AML-193 (cell line): Measurements from ENCODE around the gene HIF3A.
"Not testable (repeated sequence)": the region's sequence is repeated elsewhere in the genome, so short reads cannot be mapped to it uniquely, and the experiment has no call there.

Experiments used
- DNase-seq, 2 experiments: peaks; one replicate each; lab custom pipeline; 2025; lab: John Stamatoyannopoulos, UW

HIF3A gene

DNA sequence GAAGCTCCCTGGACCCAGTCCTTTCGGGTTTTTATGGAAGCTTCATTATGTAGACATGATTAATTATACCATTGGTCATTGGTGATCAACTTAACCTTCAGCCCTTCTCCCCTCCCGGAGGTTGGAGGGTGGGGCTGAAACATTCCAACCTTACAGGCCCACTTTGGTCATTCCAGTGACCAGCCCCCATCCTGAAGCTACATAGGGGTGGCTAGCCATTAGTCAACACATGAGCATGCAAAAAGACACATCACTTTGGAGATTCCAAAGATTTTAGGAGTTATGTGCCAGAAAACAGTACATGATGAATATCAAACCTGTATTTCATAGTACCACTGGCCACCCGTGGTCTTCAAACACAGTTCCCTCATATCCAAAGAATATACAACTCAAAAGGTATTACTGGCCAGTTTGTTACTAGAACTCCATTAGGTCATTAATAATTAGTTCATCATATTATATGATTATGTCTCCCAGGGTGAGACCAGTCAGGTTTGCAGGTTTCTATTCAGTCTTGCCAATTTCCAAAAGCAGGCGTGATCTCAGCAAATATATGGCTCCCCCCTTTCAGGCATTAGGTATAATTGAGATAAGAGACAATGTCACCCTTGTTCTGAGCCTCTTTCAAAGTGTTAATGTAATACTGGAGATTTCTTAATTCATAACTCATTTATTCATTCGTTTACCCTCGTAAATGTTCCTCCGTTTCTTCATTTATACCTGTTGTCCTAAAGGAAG lies 61.2 kb downstream of the HIF3A start:
- DNase-seq: no peak

DNA sequence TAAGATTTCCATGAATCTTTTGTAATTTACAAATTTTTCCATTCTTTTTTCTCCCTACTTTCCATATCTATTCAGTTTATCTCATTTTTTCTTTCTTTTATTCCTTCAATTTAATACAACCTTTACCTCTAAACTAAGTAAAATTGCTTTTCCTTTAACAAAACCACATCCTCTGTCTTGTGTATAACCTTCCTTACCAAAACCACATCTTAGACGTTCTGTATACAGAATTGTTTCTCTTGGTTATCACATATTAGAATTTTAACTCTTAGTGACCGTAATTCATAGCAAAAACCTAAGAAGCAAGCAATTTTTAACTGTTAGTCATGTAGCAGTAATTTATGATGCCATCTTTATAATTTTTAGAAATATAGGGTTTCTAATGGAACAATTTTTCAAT lies 65.1 kb downstream of the HIF3A start:
- DNase-seq: no peak

DNA sequence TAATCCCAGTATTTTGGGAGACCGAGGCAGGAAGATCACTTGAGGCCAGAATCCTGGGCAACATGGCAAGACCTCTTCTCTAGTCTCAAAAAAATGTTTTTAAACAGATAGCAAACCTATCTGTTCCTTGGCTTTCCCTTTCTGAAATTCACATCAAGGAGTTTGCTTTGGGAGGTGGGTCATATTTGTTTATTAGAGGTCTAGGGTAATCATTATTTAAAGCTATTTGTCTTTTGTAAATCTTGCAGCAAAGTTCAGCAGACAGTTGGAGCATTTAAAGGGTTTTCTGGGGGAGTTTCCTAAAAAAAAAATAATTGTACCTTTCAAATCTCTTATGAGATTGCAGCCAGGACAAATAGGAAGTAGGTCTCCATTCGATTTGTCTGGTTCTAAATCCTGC lies 67.5 kb downstream of the HIF3A start:
- DNase-seq: no peak

DNA sequence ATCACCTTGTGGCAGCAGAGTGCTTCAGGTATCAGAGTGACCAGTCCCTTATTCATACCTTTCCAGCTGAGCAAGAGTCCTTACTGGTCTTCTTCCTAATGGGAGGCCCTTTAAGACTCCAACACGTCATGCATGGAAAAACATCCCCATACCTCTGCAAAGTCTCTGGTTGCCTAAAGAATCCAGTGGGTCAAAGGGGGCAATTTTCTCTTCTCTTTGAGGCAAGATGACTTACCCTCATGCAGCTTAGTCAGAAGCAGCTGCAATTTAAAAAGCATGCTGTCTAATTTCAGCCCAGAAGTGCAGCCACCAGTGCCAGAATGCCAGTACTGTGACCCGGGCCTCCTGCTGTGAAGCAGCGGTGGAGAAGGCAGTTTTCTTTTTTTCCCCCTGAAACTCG lies 68.7 kb downstream of the HIF3A start:
- no peak for DNase-seq

DNA sequence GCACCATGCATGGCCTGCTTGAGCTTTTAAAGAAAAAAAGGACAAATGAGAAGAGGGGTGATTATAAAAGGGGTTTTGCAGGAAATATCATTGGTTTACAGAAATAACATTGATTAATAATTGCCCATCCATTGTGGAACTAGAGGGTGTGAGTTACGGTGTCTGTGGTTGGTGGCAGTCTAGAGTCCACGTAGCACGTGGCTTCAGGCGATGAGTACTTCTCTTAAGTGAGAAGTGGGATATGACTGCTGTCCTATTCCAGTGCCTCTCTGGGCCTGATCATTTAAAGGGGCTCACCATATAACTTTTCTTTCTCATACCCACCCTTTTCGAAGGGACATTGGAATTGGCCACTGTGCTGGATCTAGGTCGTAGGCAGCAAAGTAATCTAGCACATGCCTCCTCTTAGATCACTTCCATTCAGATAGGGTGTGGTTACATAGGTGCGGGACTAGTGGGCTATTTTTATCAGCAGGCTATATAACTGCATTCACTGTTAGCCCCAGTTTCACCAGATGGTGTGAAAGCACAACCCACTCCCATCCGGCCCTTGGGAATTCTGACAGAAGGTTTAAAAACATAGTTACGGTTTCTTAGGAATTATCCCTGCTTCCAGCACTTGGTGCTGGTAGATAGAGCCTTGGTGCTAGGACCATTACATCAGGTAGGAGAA lies 69.9 kb downstream of the HIF3A start:
- DNase-seq: no peak

DNA sequence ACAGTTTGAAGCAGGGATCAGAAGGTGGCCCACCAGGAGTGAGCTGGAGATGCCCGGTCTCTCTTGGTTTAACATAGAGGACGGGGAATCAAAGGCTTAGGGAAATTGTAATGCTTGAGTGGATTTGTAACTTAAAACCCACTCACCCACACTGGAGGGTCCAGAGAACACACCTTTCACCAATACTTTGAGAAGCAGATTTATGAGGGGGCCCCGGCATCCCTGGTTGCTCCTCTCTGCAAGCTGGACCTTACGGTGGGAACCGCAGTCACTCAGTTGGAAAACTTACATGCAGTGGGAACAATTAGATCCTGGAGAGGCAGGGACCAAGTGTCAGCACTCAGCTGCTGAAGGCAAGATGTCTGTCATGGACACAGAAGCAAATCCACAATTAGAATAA lies 70.6 kb downstream of the HIF3A start:
- DNase-seq: no peak

DNA sequence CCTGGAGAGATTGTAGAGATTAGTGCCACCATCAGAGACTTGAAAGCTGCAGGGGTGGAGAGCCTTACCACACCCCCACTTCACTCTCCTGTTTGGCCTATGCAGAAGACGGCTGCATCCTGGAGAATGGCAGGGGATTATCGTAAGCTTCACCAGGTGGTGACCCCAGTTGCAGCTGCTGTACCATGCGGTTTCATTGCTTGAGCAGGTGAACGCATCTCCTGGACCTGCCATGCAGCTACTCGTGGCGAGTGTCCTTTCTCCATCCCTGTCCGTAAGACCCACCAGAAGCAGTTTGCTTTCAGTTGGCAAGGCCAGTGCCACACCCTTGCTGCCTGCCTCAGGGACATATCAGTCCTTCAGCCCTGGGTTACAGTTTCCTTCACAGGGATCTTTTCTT lies 71.3 kb downstream of the HIF3A start:
- no peak for DNase-seq

DNA sequence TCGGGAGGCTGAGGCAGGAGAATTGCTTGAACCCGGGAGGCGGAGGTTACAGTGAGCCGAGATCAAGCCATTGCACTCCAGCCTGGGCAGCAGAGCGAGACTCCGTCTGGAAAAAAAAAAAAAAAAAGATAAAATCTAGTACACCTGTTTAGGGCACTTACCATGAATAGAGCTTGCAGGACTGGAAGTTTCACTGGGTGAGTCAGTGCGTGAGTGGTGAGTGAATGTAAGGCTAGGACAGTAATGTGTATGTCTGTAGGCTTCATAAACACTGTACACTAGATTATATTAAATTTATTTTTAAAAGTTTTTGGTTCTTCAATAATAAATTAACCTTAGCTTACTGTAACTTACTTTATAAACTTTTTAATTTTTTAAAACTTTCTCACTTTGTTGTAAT lies 73.0 kb downstream of the HIF3A start:
- no peak for DNase-seq

DNA sequence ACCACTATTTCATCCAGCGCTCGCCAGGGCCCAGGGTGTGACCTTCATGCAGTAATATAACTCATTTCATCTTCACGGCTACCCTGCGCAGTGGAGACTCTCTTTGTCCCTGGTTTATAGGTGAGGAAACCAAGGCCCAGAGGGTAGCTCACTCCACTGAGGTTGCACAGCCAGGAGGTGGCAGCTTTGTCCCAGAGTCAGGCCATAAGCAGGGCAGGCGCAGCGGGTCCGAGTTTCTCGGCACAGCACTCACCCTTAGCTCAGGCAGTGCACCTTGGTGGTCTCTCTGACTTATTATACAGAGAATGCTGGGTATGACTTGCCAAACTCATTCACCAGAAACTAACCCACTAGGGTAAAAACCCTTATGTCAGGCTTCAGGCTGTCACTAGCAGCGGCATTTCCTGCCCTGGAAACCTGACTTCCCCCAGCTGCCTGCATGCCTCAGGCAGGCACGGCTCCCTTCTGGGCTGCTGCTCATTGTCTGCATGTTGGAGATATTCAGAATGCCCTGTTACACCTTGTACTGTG lies 74.6 kb downstream of the HIF3A start:
- no peak for DNase-seq

DNA sequence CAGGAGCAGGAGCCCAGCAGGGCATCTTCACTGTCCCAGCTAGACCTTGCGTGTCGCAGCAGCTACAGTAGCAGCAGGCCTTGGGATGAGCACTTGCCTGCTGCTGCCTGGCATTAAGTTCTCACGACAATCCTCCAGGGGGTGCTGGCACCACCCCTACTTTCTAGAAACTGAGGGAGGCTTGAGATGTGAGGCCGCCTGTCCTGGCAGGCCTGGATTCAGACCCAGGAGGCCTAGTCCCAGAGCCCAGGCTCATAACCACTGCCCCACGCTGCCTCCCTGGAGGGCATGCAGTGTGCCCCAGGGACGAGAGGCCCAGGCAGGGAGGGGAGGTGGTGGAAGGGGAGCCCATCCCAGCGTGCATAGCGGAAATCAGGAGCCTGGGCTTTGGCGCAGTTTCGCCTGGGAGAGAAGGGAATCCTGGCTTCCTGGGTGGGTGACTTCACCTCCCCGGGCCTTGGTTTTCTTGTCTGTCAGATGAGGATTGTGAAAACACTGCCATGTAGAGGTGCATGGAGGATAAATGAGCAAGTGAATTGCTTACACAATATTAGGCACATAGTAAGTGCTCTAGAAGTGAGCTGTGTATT lies 76.2 kb downstream of the HIF3A start:
- DNase-seq: no peak

DNA sequence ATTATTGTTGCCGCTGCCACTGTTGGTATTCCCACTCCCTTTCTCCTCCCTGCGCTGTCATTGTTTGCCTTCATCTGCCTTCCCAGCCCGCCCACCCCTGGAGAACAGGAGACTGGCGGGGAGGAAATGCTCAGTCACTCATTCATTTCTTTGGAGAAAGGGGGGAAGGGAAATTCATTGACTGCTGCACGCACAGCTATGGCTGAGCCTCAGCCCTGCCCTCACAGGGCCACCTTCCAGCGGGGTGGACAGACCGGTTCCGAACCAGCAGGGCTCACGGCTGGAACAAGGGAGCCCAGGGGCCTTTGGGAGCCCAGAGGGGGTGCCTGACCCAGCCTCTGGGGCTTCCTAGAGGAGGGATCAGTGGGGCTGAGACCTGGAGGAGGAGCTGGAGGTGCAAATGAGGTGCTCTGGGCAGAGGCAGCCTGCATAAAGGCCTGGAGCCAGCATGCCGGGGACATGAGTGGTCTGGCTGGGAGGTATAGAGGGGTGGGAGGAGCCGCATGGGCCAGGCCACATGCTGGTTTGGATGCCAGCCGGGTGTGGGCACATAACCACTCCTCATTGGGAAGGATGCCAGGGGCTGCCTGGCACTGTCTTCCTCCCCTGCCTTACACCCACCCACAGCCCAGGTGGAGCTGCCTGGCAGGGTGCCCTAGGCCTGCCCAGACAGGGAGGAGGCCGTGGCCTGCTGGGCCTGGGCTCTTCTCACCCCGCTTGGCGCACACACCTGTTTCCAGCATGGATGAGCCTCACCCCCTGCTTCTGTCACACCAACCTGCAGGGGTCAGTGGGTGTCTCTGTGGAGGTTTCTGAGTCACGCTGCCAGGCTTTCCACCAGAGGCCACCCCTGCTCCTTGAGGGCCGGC lies 76.9 kb downstream of the HIF3A start:
- no peak for DNase-seq

DNA sequence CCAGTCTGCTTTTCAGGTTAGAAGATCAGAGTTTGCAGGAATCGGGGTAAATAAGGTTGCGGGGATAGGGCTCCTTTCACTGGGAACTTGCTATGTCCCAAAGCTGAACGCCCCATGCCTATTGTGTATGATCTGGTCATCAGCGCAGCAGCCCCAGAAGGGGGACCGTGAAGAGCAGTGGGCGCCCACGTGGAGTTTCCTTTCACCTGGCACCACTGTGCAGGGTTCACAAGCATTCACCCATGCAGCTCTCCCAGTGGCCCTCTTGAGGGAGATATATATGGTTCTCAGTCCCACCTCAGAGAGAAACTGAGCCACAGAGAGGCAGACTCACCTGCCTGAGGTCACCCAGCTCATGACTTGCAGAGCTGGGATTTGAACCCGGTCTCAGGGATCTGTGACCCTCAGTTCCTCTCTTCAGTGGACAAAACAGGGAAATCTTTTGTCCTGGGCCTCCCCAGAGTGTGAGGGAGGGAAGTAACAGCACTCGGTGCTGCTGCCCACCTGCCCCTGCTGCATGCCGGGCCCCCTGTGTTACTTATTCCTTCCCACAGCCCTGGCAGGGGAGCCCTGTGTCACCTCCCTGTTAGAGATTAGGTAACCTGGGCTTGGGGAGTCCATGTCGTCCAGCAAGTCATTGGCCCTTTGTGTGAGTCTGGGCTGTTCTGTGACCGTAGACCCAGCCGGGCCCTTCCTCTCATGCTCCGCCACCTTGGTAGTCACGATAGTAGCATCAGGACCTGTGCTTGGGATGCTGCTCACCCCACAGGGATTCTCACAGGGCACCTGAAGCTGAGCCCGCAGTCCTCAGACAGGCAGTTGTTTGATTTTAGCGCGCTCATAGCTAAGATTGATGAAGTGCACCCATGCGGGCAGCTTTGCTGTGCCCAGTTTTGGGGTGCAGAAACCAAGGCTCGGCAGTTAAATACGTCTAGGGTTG lies 78.0 kb downstream of the HIF3A start:
- DNase-seq: no peak

DNA sequence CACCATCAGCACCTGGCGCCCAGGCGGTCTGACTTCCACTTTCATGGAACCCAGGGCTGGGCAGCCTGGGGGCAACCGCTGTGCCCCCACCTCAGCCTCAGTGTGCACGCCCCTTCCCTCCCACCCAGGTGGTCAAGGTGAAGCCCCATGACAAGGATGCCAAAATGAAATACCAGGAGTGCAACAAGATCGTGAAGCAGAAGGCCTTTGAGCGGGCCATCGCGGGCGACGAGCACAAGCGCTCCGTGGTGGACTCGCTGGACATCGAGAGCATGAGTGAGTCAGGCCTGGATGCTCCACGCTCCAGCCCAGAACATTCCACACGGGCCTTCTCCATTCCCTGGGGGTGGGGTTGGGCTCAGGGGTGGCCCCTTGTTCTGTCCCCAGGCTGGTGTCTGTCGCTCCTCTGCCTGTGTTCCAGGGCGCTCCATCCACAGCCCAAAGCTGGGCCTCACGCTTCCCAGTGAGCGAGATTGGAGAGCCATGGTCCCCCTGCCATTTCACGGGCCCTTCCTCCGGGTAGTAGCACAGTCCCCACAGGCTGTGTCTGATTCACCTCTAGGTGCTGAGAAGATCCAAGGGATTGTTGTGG lies 78.7 kb downstream of the HIF3A start:
- not testable (repeated sequence) for DNase-seq

DNA sequence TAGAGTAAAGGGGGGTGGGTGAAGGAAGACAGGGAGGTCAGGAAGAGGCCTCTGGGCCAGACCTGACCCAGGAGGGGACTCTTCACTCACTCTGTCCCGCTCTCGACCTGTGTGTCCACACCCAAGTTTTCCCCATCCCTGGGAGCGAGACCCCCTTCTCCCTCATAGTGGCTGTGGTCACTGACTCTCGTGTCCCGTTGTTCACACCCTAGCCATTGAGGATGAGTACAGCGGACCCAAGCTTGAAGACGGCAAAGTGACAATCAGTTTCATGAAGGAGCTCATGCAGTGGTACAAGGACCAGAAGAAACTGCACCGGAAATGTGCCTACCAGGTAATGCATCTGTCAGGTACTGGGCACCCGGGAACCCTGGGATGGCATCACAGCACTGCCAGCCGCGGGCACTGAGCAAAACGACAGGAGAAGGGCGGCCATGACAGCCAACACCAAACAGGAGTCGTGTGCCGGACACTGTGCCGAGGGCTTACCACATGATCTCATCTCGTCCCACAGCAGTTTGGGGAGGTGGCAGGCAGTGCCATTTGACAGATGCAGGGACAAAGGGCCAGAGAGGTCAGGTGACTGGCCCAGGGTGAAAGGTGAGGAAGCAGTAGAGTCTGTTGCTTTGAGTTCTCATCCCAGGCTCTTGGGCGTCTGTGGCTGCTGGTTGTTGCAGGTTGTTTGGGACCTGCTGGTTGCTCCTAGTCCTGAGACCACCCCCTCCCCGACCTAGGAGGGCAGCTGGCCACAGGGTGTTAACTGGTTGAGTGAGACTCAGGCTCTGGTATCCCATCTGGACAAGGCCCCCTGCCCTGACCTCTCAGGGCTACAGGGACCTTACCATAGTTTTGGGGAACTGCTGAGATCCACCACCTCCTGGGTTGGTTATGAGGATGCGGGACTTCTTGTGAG lies 79.7 kb downstream of the HIF3A start:
- DNase-seq: no peak

DNA sequence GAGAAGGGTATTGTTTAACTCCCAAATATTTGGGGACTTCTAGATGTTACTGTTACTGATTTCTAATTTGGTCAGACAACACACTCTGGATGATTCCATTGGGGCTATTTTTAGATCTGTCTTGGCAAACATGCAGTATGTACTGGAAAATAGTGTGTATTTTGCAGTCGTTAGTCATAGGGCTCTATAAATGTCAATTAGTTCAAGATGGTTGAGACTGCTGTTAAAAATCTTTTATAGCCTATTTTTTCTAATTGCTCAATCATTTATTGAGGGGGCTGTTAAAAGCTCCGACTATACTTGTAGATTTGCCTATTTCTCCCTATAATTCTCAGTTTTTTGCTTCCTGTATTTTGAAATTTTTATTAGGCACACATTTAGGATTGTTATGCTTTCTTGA lies 81.4 kb downstream of the HIF3A start:
- no peak for DNase-seq

DNA sequence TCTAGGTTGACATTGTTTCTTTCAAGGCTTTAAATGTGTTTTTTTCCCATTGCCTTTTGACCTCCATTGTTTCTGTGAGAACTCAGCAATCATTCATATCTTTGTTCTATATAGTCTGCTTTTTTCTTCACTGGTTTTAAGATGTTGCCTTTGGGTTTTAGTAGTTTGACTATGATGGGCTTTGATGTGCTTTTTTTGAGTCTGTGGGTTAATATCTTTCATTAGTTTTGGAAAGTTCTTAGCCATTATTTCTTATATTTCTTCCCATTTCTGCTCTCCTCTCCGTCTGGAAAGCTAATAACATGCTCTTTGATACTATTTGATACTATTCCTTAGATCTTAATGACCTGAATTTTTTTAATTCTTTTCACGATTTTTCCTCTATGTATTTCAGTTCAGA lies 83.8 kb downstream of the HIF3A start:
- DNase-seq: no peak

DNA sequence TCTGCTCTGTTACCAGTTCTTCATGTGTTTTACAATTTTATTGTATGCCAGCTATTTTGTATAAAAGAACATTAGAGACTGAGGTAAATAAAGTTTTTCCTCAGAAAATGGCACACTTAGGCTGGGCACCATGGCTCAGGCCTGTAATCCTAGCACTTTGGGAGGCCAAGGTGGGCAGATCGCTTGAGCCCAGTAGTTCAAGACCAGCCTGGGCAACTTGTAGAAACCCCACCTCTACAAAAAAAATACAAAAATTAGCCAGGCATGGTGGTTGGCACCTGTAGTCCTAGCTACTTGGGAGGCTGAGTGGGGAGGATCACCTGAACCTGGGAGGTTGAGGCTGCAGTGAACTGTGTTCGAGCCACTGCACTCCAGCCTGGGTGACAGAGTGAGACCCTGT lies 84.5 kb downstream of the HIF3A start:
- DNase-seq: no peak

DNA sequence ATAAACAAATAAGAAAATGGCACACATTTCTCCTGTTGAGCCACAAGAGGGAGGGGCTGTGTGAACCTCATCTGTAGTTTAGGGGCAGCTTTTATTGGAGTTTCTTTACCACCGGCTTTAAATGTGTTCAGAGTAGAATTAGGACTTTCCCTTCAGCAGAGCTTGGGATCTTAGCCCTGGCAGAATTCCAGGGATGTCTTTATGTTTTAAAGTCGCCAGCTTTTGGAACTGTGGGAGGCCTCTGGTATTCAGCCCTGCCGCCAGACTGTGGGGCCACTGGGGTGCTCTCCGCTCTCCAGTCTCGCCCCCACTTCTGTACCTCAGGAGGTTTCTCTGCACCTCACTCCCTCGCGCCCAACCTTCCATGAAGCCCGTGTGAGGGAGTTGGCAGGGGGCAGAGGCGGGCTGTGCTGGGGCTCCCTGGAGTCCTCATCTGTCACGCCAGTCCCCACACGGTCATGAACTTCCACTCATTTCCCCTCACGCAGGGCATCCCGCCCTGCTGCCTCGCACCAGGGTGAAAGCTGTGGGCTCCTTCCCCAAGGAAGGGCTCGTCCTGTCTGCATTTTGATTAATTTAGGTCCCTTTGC lies 85.0 kb downstream of the HIF3A start:
- no peak for DNase-seq

DNA sequence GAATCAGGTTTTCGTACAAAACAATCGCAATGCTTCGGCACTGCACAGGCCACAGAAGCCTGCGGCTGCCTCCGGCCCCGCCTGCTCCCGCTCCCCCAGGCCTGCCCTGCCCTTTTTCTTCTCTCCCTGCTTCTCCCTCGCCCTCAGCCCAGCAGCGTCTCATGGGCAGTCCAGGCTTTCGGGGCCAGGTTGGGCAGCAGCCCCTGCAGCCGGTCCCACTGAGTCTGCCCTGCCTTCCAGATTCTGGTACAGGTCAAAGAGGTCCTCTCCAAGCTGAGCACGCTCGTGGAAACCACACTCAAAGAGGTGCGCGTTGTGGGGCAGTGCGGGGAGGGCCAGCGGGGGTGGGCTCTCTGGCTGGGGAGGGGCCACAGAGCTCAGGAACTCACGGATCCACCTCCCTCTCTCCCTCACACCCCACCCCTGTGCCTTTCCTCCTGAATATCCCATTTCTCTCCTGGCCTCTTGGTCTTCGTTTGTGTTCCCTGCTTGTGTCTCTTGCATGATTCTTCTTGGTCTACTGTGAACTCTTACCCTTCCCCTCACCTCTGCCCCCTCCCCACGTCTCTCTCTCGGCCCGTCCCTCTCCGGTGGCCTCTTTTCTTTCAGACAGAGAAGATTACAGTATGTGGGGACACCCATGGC lies 86.5 kb downstream of the HIF3A start:
- no peak for DNase-seq
